SK-N-SH (cell line): ENCODE results near the gene FAM228B. TPM values are rescaled to one million over a fixed set of nuclear protein-coding genes. Genes with fewer than 3 reads are reported as not detected.

ENCODE experiments used
- CTCF ChIA-PET: fragments of 300-600, 350-600 bp; formaldehyde crosslinking; extraction: SDS; loops from one replicate; lab custom pipeline; 2021; lab: Yijun Ruan, JAX
- POLR2A ChIA-PET: fragments of 350-600 bp; sonication (Branson Sonifier 250); formaldehyde crosslinking; extraction: SDS; loops from one replicate; lab custom pipeline; 2020; ENCODE audit warnings: antibody characterized with exemption, inconsistent platforms; lab: Yijun Ruan, JAX
- DNase-seq: peaks from one replicate; pipeline ENCODE4 v3.0.0; 2012
- H2AFZ ChIP-seq: fragments of 200-600 bp; sonication (generic); 2 replicates; pipeline ENCODE4 v1.8.1; 2016; ENCODE audit warnings: antibody characterized with exemption, mild to moderate bottlenecking, low read depth
- H3F3A ChIP-seq: fragments of 200-600 bp; sonication (generic); replicated peaks from 2 replicates; pipeline ENCODE3; 2016; ENCODE audit warnings: antibody characterized with exemption, mild to moderate bottlenecking; ENCODE audit not compliant: insufficient read depth
- H3K27ac ChIP-seq, 2 experiments: fragments of 200-500 bp in 1 of 2; fragments of 200-600 bp in 1 of 2; sonication (Bioruptor generic) in 1 of 2; sonication (generic), shearing (Covaris generic) in 1 of 2; 2 replicates each; pipeline versions ENCODE4 v1.5.1 to v1.6.1; 2014 to 2016; ENCODE audit warnings: low read depth in 2 of 2, inconsistent platforms in 1 of 2, low read length in 1 of 2, mild to moderate bottlenecking in 1 of 2, mixed read lengths in 1 of 2
- H3K27me3 ChIP-seq: fragments of 200-600 bp; sonication (generic), shearing (Covaris generic); 2 replicates; pipeline ENCODE4 v1.6.1; 2016; ENCODE audit warnings: mixed run types; ENCODE audit not compliant: insufficient read depth
- H3K36me3 ChIP-seq, 2 experiments: fragments of 200-500 bp in 1 of 2; fragments of 200-600 bp in 1 of 2; sonication (Bioruptor generic) in 1 of 2; sonication (generic) in 1 of 2; replicated peaks in 1 of 2; 2 replicates each; pipeline versions ENCODE3 to v1.5.1; 2014 to 2016; ENCODE audit warnings: low read length in 1 of 2, mild to moderate bottlenecking in 1 of 2; ENCODE audit not compliant: insufficient read depth in 2 of 2, control insufficient read depth in 1 of 2
- H3K4me1 ChIP-seq, 2 experiments: fragments of 200-500 bp in 1 of 2; fragments of 200-600 bp in 1 of 2; sonication (Bioruptor generic) in 1 of 2; sonication (generic), shearing (Covaris generic) in 1 of 2; 2 replicates each; pipeline versions ENCODE4 v1.5.1 to v1.6.1; 2014 to 2016; ENCODE audit warnings: low read depth in 1 of 2, low read length in 1 of 2, mixed run types in 1 of 2; ENCODE audit not compliant: insufficient read depth in 2 of 2, control insufficient read depth in 1 of 2
- H3K4me2 ChIP-seq: fragments of 200-600 bp; sonication (generic), shearing (Covaris generic); 2 replicates; pipeline ENCODE4 v1.6.1; 2017; ENCODE audit warnings: mixed run types
- H3K4me3 ChIP-seq, 2 experiments: fragments of 200-500 bp in 1 of 2; fragments of 200-600 bp in 1 of 2; sonication (Bioruptor generic) in 1 of 2; sonication (generic), shearing (Covaris generic) in 1 of 2; 2 replicates each; pipeline versions ENCODE4 v1.5.1 to v1.8.1; 2014 to 2016; ENCODE audit warnings: low read depth in 2 of 2, inconsistent platforms in 1 of 2, low read length in 1 of 2, mild to moderate bottlenecking in 1 of 2, mixed read lengths in 1 of 2, moderate library complexity in 1 of 2
- H3K79me2 ChIP-seq: fragments of 200-600 bp; sonication (generic); 2 replicates; pipeline ENCODE4 v1.8.1; 2017; ENCODE audit warnings: mild to moderate bottlenecking; ENCODE audit not compliant: insufficient read depth
- H3K9ac ChIP-seq: fragments of 200-600 bp; sonication (generic); 2 replicates; pipeline ENCODE4 v1.6.1; 2017; ENCODE audit warnings: mixed run types
- H3K9me2 ChIP-seq: fragments of 200-600 bp; sonication (generic); 2 replicates; pipeline ENCODE4 v1.6.1; 2017; ENCODE audit warnings: mixed run types
- H3K9me3 ChIP-seq: fragments of 200-600 bp; sonication (generic); 2 replicates; pipeline ENCODE4 v1.6.1; 2017; ENCODE audit warnings: mixed run types, mild to moderate bottlenecking, moderate library complexity
- H4K20me1 ChIP-seq: fragments of 200-600 bp; sonication (generic); 2 replicates; pipeline ENCODE4 v1.6.1; 2017; ENCODE audit warnings: mild to moderate bottlenecking, mixed run types; ENCODE audit not compliant: insufficient read depth
- CTCF ChIP-seq: fragments of 200-600 bp; sonication (generic); IDR thresholded peaks from 2 replicates; pipeline ENCODE4 v1.6.1; 2017; ENCODE audit warnings: antibody characterized with exemption, mild to moderate bottlenecking, moderate library complexity
- EZH2phosphoT487 ChIP-seq: fragments of 200-600 bp; sonication (generic); IDR thresholded peaks from 2 replicates; pipeline ENCODE4 v1.6.1; 2017; ENCODE audit warnings: low read depth, mixed run types, mild to moderate bottlenecking, antibody characterized with exemption, moderate library complexity, borderline replicate concordance
- FOXJ3 ChIP-seq: sonication (generic); formaldehyde crosslinking; IDR thresholded peaks from 2 replicates; pipeline ENCODE4 v1.5.1; 2020; ENCODE audit warnings: mild to moderate bottlenecking, missing genetic modification reagents
- FOXM1 ChIP-seq: IDR thresholded peaks from 2 replicates; pipeline ENCODE4 v1.4.0; 2012; ENCODE audit warnings: low read depth, mild to moderate bottlenecking
- GABPA ChIP-seq: IDR thresholded peaks from 2 replicates; pipeline ENCODE4 v1.4.0; 2012; ENCODE audit warnings: low read depth, mild to moderate bottlenecking
- IRF3 ChIP-seq: fragments of 150-350 bp; IDR thresholded peaks from 2 replicates; pipeline ENCODE4 v1.6.1; 2016; ENCODE audit warnings: mild to moderate bottlenecking, low read depth, low read length
- JUND ChIP-seq: IDR thresholded peaks from 2 replicates; pipeline ENCODE4 v1.4.0; 2012
- MAX ChIP-seq: IDR thresholded peaks from 2 replicates; pipeline ENCODE4 v1.4.0; 2012; ENCODE audit warnings: low read depth
- MEF2A ChIP-seq: IDR thresholded peaks from 2 replicates; pipeline ENCODE4 v1.4.0; 2012; ENCODE audit warnings: low read depth, borderline replicate concordance
- MXI1 ChIP-seq: IDR thresholded peaks from 2 replicates; pipeline ENCODE4 v1.6.1; 2012; ENCODE audit warnings: mild to moderate bottlenecking, low read depth, low read length, improper control_type of control experiment
- NFIC ChIP-seq: IDR thresholded peaks from 2 replicates; pipeline ENCODE4 v1.4.0; 2012; ENCODE audit warnings: borderline replicate concordance
- NRF1 ChIP-seq: IDR thresholded peaks from 2 replicates; pipeline ENCODE4 v1.6.1; 2012; ENCODE audit warnings: low read depth, mild to moderate bottlenecking, low read length
- PBX3 ChIP-seq: IDR thresholded peaks from 2 replicates; pipeline ENCODE4; 2012
- REST ChIP-seq: IDR thresholded peaks from 2 replicates; pipeline ENCODE4 v1.6.1; 2012; ENCODE audit warnings: mild to moderate bottlenecking, low read depth, low read length, moderate library complexity
- RXRA ChIP-seq: IDR thresholded peaks from 2 replicates; pipeline ENCODE4 v1.4.0; 2012; ENCODE audit warnings: low read depth, mild to moderate bottlenecking, borderline replicate concordance
- SIN3A ChIP-seq: IDR thresholded peaks from 2 replicates; pipeline ENCODE4 v1.6.1; 2012; ENCODE audit warnings: low read depth, mild to moderate bottlenecking, low read length, moderate library complexity, borderline replicate concordance
- TCF12 ChIP-seq: IDR thresholded peaks from 2 replicates; pipeline ENCODE4 v1.4.0; 2012
- TEAD4 ChIP-seq: IDR thresholded peaks from 2 replicates; pipeline ENCODE4 v1.4.0; 2012; ENCODE audit warnings: mild to moderate bottlenecking, borderline replicate concordance; ENCODE audit not compliant: insufficient read depth
- YY1 ChIP-seq: IDR thresholded peaks from 2 replicates; pipeline ENCODE4 v1.4.0; 2012; ENCODE audit warnings: low read depth, mild to moderate bottlenecking
- WGBS: methylation state at CpG from one replicate; pipeline ENCODE4 v1.1.6; 2017; ENCODE audit warnings: low lambda C conversion rate; 5-methylcytosine and 5-hydroxymethylcytosine counted together
- polyA plus RNA-seq, 3 experiments: library from polyadenylated mRNA; depleted of rRNA; stranded (reverse); fragments of >200 nt; gene quantifications; 2 replicates each; pipeline ENCODE4 v1.2.3, GENCODE V29; 2012

FAM228B gene
- polyA plus RNA-seq, 1 of the 3 experiments (the other 2 are of a cell fraction), result 5.3 TPM

GRCh38 chr2:24190503-24190902 is 67.2 kb downstream of the FAM228B start:
- TF ChIP-seq CTCF (no peak), RXRA (no peak), PBX3 (no peak), TEAD4 (no peak), NFIC (no peak), IRF3 (no peak), FOXJ3 (CRISPR knock-in tag) (no peak), MAX (no peak), NRF1 (no peak), REST (no peak), YY1 (no peak), JUND (no peak), SIN3A (no peak), TCF12 (no peak), GABPA (no peak), FOXM1 (no peak), MEF2A (no peak), MXI1 (no peak), EZH2phosphoT487 (no peak)
- POLR2A ChIA-PET, result no interaction called here
- H3K4me3 ChIP-seq, result no peak overlapping the region
- WGBS, result 84% methylated on average over 9 of the region's 9 CpGs
- no peaks in the 10 kb centered on the region for H3K36me3 ChIP-seq
- no peaks in the 10 kb centered on the region for H3K27me3 ChIP-seq
- H3F3A ChIP-seq, result no peaks in the 10 kb centered on the region
- H3K9me3 ChIP-seq, result peaks cover 1% of the 10 kb centered on the region; the same call in 1 of the 2 replicates
- H3K9me2 ChIP-seq, result no peaks in the 10 kb centered on the region
- no peaks in the 10 kb centered on the region for H3K79me2 ChIP-seq
- no peak for DNase-seq
- no peaks in the 10 kb centered on the region for H4K20me1 ChIP-seq
- H2AFZ ChIP-seq, result no peak overlapping the region
- no peak overlapping the region for H3K27ac ChIP-seq
- H3K4me1 ChIP-seq, result no peaks in the 10 kb centered on the region
- CTCF ChIA-PET, result interaction anchor here (0.9 to 1.7 kb wide), 3 partner anchors 14 to 27 kb away, joined by 3 to 6 read pairs (median 4); no protein-coding TSS in a partner anchor
- H3K4me2 ChIP-seq, result no peak overlapping the region
- no peak overlapping the region for H3K9ac ChIP-seq
